T-cell (primary cell): ENCODE data around the gene RER1. TPM values are rescaled to one million over a fixed set of nuclear protein-coding genes. Genes with fewer than 3 reads are reported as not detected.

Experiments
- ATAC-seq, 4 experiments: fragments of 200-7000 bp in 3 of 4; fragments of 150-1000 bp in 1 of 4; cut with Tn5 transposase; replicated peaks in 1 of 4; 1 replicate in 3 of 4; 2 replicates in 1 of 4; pipeline ENCODE4 v1.10.0; 2021; ENCODE audit warnings: moderate library complexity in 3 of 4, mild to moderate bottlenecking in 2 of 4, moderate number of reproducible peaks in 1 of 4
- CTCF ChIA-PET, 2 donors: fragments of 300-600 bp; sonication (Branson Sonifier 250); formaldehyde crosslinking; loops; one replicate each; lab custom pipeline; 2022; ENCODE audit warnings: antibody characterized with exemption in 2 of 2; lab: Charles Lee
- POLR2A ChIA-PET, 2 donors: fragments of 300-600 bp; sonication (Branson Sonifier 250); formaldehyde crosslinking; loops; one replicate each; lab custom pipeline; 2022; ENCODE audit warnings: antibody characterized with exemption in 2 of 2; lab: Charles Lee
- DNase-seq, 35 experiments: peaks; one replicate each; pipeline versions ENCODE4 v3.0.0 to v3.0.0-alpha.2; 2013 to 2023
- H3K27ac ChIP-seq: one replicate; pipeline ENCODE4 v1.5.1; 2013; ENCODE audit warnings: low read length
- H3K27me3 ChIP-seq, 2 experiments: replicated peaks in 1 of 2; 1 replicate in 1 of 2; 2 replicates in 1 of 2; pipeline versions ENCODE4 v1.6.1 to v1.7.0; 2013; ENCODE audit warnings: low read length in 1 of 2, mixed read lengths in 1 of 2; ENCODE audit not compliant: control insufficient read depth in 2 of 2, insufficient read depth in 2 of 2; ENCODE audit errors: extremely low read depth in 1 of 2
- H3K36me3 ChIP-seq, 2 donors: 1 replicate in 1 of 2; 2 replicates in 1 of 2; pipeline versions ENCODE4 v1.6.1 to v1.7.0; 2013; ENCODE audit warnings: low read length in 1 of 2; ENCODE audit not compliant: control insufficient read depth in 2 of 2, insufficient read depth in 1 of 2; ENCODE audit errors: extremely low read depth in 1 of 2
- H3K4me1 ChIP-seq, 2 experiments: 1 replicate in 1 of 2; 2 replicates in 1 of 2; pipeline versions ENCODE4 v1.6.1 to v1.7.0; 2013; ENCODE audit warnings: low read length in 2 of 2, mixed read lengths in 1 of 2; ENCODE audit not compliant: insufficient read depth in 2 of 2, control insufficient read depth in 1 of 2; ENCODE audit errors: extremely low read depth in 1 of 2
- H3K4me3 ChIP-seq, 2 donors: 1 replicate in 1 of 2; 2 replicates in 1 of 2; pipeline versions ENCODE4 v1.5.1 to v1.7.0; 2013; ENCODE audit warnings: mild to moderate bottlenecking in 2 of 2, low read length in 1 of 2, moderate library complexity in 1 of 2; ENCODE audit not compliant: control insufficient read depth in 1 of 2; ENCODE audit errors: extremely low read depth in 1 of 2
- H3K9me3 ChIP-seq: 2 replicates; pipeline ENCODE4 v1.7.0; 2013
- H3K27ac Mint-ChIP-seq, 2 donors: one replicate each; pipeline ENCODE4 v1.8.0; 2020 to 2021; ENCODE audit warnings: mild to moderate bottlenecking in 2 of 2, mixed read lengths in 2 of 2
- H3K27me3 Mint-ChIP-seq, 2 donors: one replicate each; pipeline ENCODE4 v1.8.0; 2021 to 2022; ENCODE audit warnings: mixed read lengths in 2 of 2
- H3K36me3 Mint-ChIP-seq: one replicate; pipeline ENCODE4 v1.8.0; 2021; ENCODE audit warnings: mixed read lengths
- H3K4me1 Mint-ChIP-seq, 3 donors: one replicate each; pipeline ENCODE4 v1.8.0; 2020 to 2022; ENCODE audit warnings: mixed read lengths in 3 of 3, mild to moderate bottlenecking in 1 of 3
- H3K4me3 Mint-ChIP-seq, 3 donors: one replicate each; pipeline ENCODE4 v1.8.0; 2020 to 2022; ENCODE audit warnings: mild to moderate bottlenecking in 3 of 3, mixed read lengths in 3 of 3, moderate library complexity in 3 of 3
- H3K9me3 Mint-ChIP-seq, 3 donors: one replicate each; pipeline ENCODE4 v1.8.0; 2020 to 2022; ENCODE audit warnings: mixed read lengths in 3 of 3
- WGBS: methylation state at CpG from one replicate; pipeline ENCODE4 v1.1.5; 2013; ENCODE audit warnings: missing lambda C conversion rate; ENCODE audit not compliant: insufficient coverage; 5-methylcytosine and 5-hydroxymethylcytosine counted together
- total RNA-seq, 35 experiments: library from RNA in 6 of 35; stranded (reverse) in 6 of 35; fragments of 120-200 nt in 1 of 35; gene quantifications; one replicate each; pipeline versions ENCODE4 v1.2.1 to v1.2.4 and lab custom pipeline; 2013 to 2026

Gene RER1
- total RNA-seq, 5 donors from 2014 or later (not counting 1 experiment from before 2014, with no cell fraction given), result 84.3 to 129 (median 125) TPM

- ChIA-PET CTCF (no interaction called here), POLR2A (no interaction called here)
- peak overlapping the region; percentile 79 to 84 (median 80) for H3K4me3 Mint-ChIP-seq
- peaks cover 28 to 45% (median 34%) of the 10 kb centered on the region in 3 donors for H3K4me1 Mint-ChIP-seq
- no peaks in the 10 kb centered on the region for H3K27me3 Mint-ChIP-seq
- H3K36me3 Mint-ChIP-seq, result peaks cover 4% of the 10 kb centered on the region
- DNase-seq, result peak in 3 of 35 experiments; percentile 11 to 13 (median 13)
- no peaks in the 10 kb centered on the region for H3K9me3 Mint-ChIP-seq
- Histone ChIP-seq H3K4me1 (peaks cover 23 to 49% of the 10 kb centered on the region in 2 experiments), H3K27ac (peak overlapping the region; percentile 64), H3K36me3 (peaks cover 8 to 20% of the 10 kb centered on the region in 2 donors), H3K4me3 (peak overlapping the region; percentile 60 to 76), H3K9me3 (no peaks in the 10 kb centered on the region), H3K27me3 (no peaks in the 10 kb centered on the region)
- peak; percentile 20 to 33 (median 26) for ATAC-seq
- WGBS, result 8% methylated on average over 38 of the region's 38 CpGs
- peak overlapping the region; percentile 39 to 79 for H3K27ac Mint-ChIP-seq
These were observed 20.3 kb downstream of the RER1 start for GRCh38 chr1:2411801-2412394.

GRCh38 chr1:2412395-2412772 lies 20.7 kb downstream of the RER1 start, which contains the start of gene PEX10:
PEX10 (minus strand) TSS chr1:2412564; CDS start chr1:2412502, 62 bp downstream.
- WGBS, result under 1% methylated on average over 49 of the region's 55 CpGs

DNA sequence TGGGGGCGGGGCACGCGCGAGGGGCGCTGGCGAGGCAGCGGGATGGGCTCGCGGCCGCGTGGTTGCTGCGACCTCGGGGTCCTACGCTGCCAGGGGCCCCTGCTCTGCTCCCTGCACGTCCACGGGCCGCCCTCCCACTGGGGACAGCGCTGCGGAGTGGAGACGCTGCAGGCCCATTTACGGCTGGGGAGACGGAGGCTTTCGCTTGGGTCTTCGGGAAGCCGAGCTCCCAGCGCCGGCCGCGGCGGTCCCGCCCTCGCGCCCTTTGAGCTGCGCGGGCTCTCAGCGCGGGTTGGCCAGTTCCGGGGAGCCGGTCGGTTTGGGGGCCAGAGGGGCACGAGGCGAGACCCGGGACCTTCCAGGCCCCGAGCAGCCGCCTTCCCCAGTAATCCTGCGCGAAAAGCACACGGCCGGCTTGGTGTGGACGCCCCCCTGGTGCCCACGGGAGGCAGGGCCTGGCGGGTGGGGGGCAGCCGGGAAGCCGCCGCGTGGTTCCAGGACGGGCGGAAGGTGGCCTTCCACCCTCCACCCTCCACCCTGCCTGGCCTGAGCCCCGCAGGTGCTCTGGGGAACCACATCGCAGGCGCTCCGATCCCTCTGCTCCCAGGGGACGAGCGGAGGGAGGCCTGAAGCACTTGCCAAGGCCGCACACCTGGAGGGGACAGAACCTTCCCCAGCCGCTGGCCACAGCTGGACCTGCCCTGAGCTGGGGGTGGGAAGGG lies 21.3 kb downstream of the RER1 start:
- H3K27me3 ChIP-seq, result no peaks in the 10 kb centered on the region
- ChIA-PET POLR2A (no interaction called here), CTCF (interaction anchor here in 1 of 2 donors (0.6 kb wide), 1 partner anchor 218 kb away, joined by 3 read pairs; the partner anchor contains the start of gene FAAP20)
- ATAC-seq (peak in 3 of 4 experiments; percentile 30 to 45 (median 35)), DNase-seq (peak in 3 of 35 experiments; percentile 10 to 21 (median 12))
- Mint-ChIP-seq H3K36me3 (no peaks in the 10 kb centered on the region), H3K27me3 (no peaks in the 10 kb centered on the region), H3K4me1 (peaks cover 31 to 50% (median 39%) of the 10 kb centered on the region in 3 donors), H3K9me3 (no peaks in the 10 kb centered on the region), H3K4me3 (peak overlapping the region; percentile 78 to 81 (median 78)), H3K27ac (no peak overlapping the region)
- under 1% methylated on average over 53 of the region's 66 CpGs for WGBS
- no peaks in the 10 kb centered on the region for H3K9me3 ChIP-seq
- H3K4me3 ChIP-seq, result peak overlapping the region; percentile 57 to 58
- peaks cover 24 to 58% of the 10 kb centered on the region in 2 experiments for H3K4me1 ChIP-seq
- H3K27ac ChIP-seq, result peak overlapping the region; percentile 61
- H3K36me3 ChIP-seq, result peaks cover 8 to 10% of the 10 kb centered on the region in 2 donors

More at GRCh38 chr1:2412395-2412772, 20.7 kb downstream of the RER1 start, which contains the start of gene PEX10:
- DNase-seq (peak; percentile 91 to 99 (median 97)), ATAC-seq (peak; percentile 88 to 94 (median 90))
- Mint-ChIP-seq H3K4me3 (peak within 1 kb of the TSS; percentile 79 to 84 (median 81)), H3K36me3 (peaks cover 4% of the 10 kb centered on the region), H3K9me3 (no peaks in the 10 kb centered on the region), H3K4me1 (peaks cover 31 to 49% (median 39%) of the 10 kb centered on the region in 3 donors), H3K27me3 (no peaks in the 10 kb centered on the region), H3K27ac (peak within 1 kb of the TSS; percentile 59 to 79)
- POLR2A ChIA-PET, result no interaction called here
- H3K4me3 ChIP-seq, result peak within 1 kb of the TSS; percentile 60 to 76
- CTCF ChIA-PET, result no interaction called here
- peaks cover 24 to 54% of the 10 kb centered on the region in 2 experiments for H3K4me1 ChIP-seq
- peaks cover 8 to 15% of the 10 kb centered on the region in 2 donors for H3K36me3 ChIP-seq
- H3K9me3 ChIP-seq, result no peaks in the 10 kb centered on the region
- H3K27ac ChIP-seq, result peak within 1 kb of the TSS; percentile 64
- no peaks in the 10 kb centered on the region for H3K27me3 ChIP-seq

DNA sequence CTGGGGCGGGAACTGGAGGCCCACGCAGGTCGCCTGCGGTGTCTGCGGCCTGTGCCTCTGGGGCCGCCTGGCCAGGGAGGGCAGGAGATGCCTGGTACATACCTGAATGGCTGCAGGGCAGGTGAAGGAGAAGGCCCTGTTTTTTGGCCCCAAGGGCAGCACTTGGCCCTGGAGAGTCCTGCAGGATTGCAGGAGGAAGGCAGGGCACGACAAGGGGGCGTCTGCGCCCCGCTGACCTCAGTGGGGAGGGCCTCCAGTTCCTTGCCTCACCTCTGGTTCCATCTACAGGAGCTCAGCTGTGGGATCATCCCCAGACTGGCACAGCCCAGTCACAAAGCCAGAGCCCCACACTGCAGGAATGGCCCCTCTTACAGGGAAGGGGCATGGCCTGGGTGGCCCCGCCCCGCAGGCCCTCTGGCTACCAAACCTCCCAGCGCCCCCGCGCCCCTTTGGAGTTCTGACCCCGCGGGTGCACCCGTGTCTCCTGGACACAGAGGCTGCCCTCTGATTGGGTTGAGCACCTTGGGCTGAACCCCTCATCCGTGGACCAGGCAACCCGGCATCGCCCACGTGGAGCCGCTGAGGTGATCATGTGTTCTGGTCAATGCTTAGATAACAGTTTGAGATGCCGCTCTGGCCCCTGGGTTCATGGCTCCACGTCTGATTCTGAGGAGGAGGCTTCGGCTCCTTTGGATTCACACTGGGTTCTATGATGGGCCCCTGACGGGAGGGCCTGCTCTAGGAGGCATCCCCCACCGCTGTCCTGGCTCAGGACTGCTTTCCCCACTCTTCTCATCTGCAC lies 22.1 kb downstream of the RER1 start:
- peaks cover 24 to 58% of the 10 kb centered on the region in 2 experiments for H3K4me1 ChIP-seq
- DNase-seq, result peak in 6 of 35 experiments; percentile 14 to 32 (median 23)
- ATAC-seq, result no peak

GRCh38 chr1:2414297-2414958 lies 22.8 kb downstream of the RER1 start:
- peak overlapping the region; percentile 61 for H3K27ac ChIP-seq
- WGBS, result 1% methylated on average over 17 of the region's 25 CpGs
- H3K36me3 ChIP-seq, result peaks cover 0 to 6% of the 10 kb centered on the region in 2 donors
- ChIA-PET POLR2A (no interaction called here), CTCF (interaction anchor here (0.6 to 0.7 kb wide), 2 partner anchors 148 to 149 kb away, joined by 3 to 4 read pairs; no protein-coding TSS in a partner anchor)
- no peaks in the 10 kb centered on the region for H3K9me3 Mint-ChIP-seq
- H3K27me3 ChIP-seq, result no peaks in the 10 kb centered on the region
- no peaks in the 10 kb centered on the region for H3K27me3 Mint-ChIP-seq
- DNase-seq (peak; percentile 56 to 88 (median 77)), ATAC-seq (peak; percentile 17 to 32 (median 28))
- peak overlapping the region; percentile 89 to 97 for H3K27ac Mint-ChIP-seq
- no peaks in the 10 kb centered on the region for H3K9me3 ChIP-seq
- peak overlapping the region; percentile 78 to 81 (median 78) for H3K4me3 Mint-ChIP-seq
- peaks cover 31 to 60% (median 41%) of the 10 kb centered on the region in 3 donors for H3K4me1 Mint-ChIP-seq
- H3K4me3 ChIP-seq, result peak overlapping the region in 1 of 2 donors; percentile 22
- no peaks in the 10 kb centered on the region for H3K36me3 Mint-ChIP-seq
- H3K4me1 ChIP-seq, result peaks cover 24 to 58% of the 10 kb centered on the region in 2 experiments

More for the DNA sequence above, 22.1 kb downstream of the RER1 start:
- peaks cover 31 to 56% (median 41%) of the 10 kb centered on the region in 3 donors for H3K4me1 Mint-ChIP-seq
- H3K9me3 ChIP-seq, result no peaks in the 10 kb centered on the region
- H3K27me3 ChIP-seq, result no peaks in the 10 kb centered on the region
- ChIA-PET CTCF (interaction anchor here in 1 of 2 donors (0.6 kb wide), 2 partner anchors 149 to 219 kb away, joined by 3 to 4 read pairs; partner anchors contain the start of gene FAAP20), POLR2A (no interaction called here)
- H3K36me3 ChIP-seq, result peaks cover 4 to 8% of the 10 kb centered on the region in 2 donors
- peak overlapping the region; percentile 78 to 81 (median 78) for H3K4me3 Mint-ChIP-seq
- WGBS, result 49% methylated on average over 28 of the region's 28 CpGs
- no peaks in the 10 kb centered on the region for H3K27me3 Mint-ChIP-seq
- H3K4me3 ChIP-seq, result peak overlapping the region; percentile 57 to 58
- H3K27ac ChIP-seq, result peak overlapping the region; percentile 61
- peak overlapping the region; percentile 89 to 97 for H3K27ac Mint-ChIP-seq
- no peaks in the 10 kb centered on the region for H3K9me3 Mint-ChIP-seq
- no peaks in the 10 kb centered on the region for H3K36me3 Mint-ChIP-seq
